ENCODE data around the gene TIGD2. TPM values are rescaled to one million over a fixed set of nuclear protein-coding genes. Genes with fewer than 3 reads are reported as not detected.

The TIGD2 gene
- total and polyA plus RNA-seq, 9 of the 15 experiments (the other 6 are each of a cell fraction or from before 2014, with no cell fraction given) = 3.6 to 15.0 (median 9.8) TPM

DNA sequence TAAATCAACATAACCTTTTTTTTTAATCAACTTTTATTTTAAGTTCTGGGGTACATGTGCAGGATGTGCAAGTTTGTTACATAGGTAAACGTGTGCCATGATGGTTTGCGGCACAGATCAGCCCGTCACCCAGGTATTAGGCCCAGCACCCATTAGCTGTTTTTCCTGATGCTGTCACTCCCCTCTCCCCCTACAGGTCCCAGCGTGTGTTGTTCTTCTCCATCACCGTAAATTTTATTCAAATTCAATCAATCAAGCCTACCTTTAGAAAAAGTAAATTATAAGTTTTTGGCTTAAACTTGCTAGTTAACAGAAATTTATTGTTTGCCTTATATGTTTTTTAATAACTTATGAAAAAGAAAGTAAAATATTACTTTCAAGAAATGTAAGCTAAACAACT lies 25.9 kb downstream of the TIGD2 start (continued):
- TF ChIP-seq, protein P1, sequence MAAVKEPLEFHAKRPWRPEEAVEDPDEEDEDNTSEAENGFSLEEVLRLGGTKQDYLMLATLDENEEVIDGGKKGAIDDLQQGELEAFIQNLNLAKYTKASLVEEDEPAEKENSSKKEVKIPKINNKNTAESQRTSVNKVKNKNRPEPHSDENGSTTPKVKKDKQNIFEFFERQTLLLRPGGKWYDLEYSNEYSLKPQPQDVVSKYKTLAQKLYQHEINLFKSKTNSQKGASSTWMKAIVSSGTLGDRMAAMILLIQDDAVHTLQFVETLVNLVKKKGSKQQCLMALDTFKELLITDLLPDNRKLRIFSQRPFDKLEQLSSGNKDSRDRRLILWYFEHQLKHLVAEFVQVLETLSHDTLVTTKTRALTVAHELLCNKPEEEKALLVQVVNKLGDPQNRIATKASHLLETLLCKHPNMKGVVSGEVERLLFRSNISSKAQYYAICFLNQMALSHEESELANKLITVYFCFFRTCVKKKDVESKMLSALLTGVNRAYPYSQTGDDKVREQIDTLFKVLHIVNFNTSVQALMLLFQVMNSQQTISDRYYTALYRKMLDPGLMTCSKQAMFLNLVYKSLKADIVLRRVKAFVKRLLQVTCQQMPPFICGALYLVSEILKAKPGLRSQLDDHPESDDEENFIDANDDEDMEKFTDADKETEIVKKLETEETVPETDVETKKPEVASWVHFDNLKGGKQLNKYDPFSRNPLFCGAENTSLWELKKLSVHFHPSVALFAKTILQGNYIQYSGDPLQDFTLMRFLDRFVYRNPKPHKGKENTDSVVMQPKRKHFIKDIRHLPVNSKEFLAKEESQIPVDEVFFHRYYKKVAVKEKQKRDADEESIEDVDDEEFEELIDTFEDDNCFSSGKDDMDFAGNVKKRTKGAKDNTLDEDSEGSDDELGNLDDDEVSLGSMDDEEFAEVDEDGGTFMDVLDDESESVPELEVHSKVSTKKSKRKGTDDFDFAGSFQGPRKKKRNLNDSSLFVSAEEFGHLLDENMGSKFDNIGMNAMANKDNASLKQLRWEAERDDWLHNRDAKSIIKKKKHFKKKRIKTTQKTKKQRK (IDR thresholded peaks at IDR 0.05; ENCODE audit: borderline replicate concordance, low read depth, low read length) = no peak
- TF ChIP-seq GATAD2A (IDR thresholded peaks at IDR 0.05) = no peak
- TF ChIP-seq, protein P2, sequence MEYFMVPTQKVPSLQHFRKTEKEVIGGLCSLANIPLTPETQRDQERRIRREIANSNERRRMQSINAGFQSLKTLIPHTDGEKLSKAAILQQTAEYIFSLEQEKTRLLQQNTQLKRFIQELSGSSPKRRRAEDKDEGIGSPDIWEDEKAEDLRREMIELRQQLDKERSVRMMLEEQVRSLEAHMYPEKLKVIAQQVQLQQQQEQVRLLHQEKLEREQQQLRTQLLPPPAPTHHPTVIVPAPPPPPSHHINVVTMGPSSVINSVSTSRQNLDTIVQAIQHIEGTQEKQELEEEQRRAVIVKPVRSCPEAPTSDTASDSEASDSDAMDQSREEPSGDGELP (CRISPR knock-in tag; IDR thresholded peaks at IDR 0.05; ENCODE audit: borderline replicate concordance) = no peak
- TF ChIP-seq DMBX1 (CRISPR knock-in tag; IDR thresholded peaks at IDR 0.05; ENCODE audit: borderline replicate concordance) = no peak
- no peak for TF ChIP-seq ZNF212 (CRISPR knock-in tag; IDR thresholded peaks at IDR 0.05)
- TF ChIP-seq ASH1L (IDR thresholded peaks at IDR 0.05; ENCODE audit: borderline replicate concordance, low read depth, partially characterized antibody) = no peak
- no peak for TF ChIP-seq PHB (CRISPR knock-in tag; IDR thresholded peaks at IDR 0.05)
- no peak for TF ChIP-seq ZNF174 (CRISPR knock-in tag; IDR thresholded peaks at IDR 0.05)
- no peak for TF ChIP-seq LEF1 (IDR thresholded peaks at IDR 0.05)
